Fibroblast of mammary gland (primary cell): ENCODE results near the gene CD200R1L.

Experiments used
- DNase-seq: peaks from one replicate; pipeline ENCODE4 v3.0.0-alpha.2; 2010; ENCODE audit warnings: low read depth
- H3K4me3 ChIP-seq: 2 replicates; pipeline ENCODE4 v1.5.1; 2011; ENCODE audit warnings: low read depth, mild to moderate bottlenecking, low read length, moderate library complexity; ENCODE audit not compliant: control insufficient read depth
- CTCF ChIP-seq: conservative IDR thresholded peaks from 2 replicates; pipeline ENCODE4 v1.5.1; 2011; ENCODE audit warnings: low read depth, low read length, inconsistent platforms; ENCODE audit not compliant: control insufficient read depth, insufficient read depth

CD200R1L gene

DNA sequence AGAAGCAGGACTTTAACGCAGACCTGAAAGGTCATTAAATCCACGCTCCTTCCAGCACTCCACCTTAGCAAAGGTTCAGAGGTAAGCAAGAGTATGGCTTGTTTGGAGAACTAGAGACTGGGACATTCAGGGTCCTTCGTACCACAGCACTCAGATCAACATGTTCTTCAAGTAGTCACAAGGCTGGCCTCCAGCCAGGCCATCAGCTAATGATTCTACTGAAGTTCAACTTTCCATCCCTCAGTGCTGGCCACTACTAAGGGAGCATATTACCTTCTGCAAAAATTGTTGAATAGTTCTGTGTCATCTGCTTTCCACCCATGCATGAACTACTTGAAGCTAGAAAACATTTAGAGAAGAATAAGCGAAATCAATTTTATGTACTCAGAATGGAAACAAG, 17.6 kb downstream of the CD200R1L start:
- H3K4me3 ChIP-seq = no peak overlapping the region
- no peak for TF ChIP-seq CTCF
- no peak for DNase-seq

DNA sequence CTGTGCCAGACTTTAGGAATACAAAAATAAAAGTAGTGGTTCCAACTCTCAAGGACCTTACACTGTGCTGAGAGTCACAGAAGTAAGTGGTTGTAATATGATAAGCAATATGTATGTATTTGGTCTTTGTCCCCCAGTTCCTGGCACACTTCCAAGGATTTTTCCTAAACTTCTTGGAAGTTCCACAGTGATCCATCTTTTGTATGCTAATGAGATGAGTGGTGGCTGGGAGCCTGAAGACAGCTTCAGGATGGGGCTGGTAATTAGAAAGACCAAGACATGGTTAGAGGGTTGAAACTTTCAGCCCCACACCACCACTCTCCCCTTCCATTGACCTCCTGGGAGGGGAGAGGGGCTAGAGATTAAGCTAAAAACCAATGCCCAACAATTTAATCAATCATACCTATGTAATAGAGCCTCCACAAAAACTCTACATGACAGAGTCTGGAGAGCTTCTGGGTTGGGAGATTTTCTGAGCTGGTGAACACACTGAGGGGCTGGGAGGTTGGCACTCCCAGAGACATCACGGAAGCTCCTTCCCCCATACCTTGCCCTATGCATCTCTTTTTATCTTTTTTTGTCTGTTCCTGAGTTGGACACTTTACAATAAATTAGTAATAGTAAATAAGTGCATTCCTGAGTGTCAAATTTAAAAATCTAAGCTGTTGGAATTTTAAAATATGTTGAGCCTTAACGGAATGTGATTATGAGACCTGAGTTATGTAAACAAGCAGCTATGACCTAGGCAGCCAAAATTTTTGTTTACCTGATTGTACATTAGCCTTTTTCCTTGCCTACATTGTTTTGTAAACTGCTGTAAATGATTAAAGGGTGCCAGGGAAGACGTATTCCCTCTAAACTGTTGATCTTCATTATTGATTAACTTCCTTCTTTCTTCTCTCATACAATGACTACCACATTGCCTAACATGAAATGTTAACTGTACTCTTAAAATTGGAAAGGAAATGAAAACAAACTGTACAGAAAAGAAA, 24.3 kb downstream of the CD200R1L start:
- H3K4me3 ChIP-seq = no peak overlapping the region
- TF ChIP-seq CTCF = no peak
- no peak for DNase-seq

DNA sequence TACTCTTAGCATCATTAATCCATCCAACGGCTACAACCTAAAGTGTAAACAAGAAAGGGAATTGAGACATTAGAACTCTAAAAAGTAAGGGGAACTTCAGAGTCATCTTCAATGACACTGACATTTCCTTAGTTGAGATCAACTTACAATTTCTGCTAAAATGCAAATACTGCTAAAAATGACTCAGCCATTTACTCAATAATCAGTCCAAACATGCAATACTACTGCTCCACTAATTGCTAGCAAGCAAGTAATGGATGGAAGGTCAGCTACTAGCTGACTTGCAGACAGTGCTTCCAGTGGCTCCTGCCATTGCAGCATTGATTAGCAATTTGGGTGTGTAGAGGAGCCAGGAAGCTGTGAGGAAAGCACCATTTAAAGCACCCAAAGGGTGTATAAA, 28.4 kb downstream of the CD200R1L start:
- DNase-seq = peak; percentile 80
- no peak for TF ChIP-seq CTCF

DNA sequence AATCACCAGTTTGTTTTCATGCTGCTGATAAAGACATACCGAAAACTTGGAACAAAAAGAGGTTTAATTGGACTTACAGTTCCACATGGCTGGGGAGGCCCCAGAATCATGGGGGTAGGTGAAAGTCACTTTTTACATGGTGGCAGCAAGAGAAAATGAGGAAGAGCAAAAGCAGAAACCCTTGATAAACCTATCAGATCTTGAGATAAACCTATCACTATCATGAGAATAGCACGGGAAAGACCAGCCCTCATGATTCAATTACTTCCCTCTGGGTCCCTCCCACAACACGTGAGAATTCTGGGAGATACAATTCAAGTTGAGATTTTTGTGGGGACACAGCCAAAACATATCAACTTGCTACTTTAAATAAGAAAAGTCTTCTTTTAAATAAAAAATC, 28.9 kb downstream of the CD200R1L start:
- TF ChIP-seq CTCF = no peak
- no peak for DNase-seq
- no peak overlapping the region for H3K4me3 ChIP-seq

More for the DNA sequence above, 28.4 kb downstream of the CD200R1L start:
- H3K4me3 ChIP-seq = no peak overlapping the region

GRCh38 chr3:112817271-112817670, 29.4 kb downstream of the CD200R1L start:
- no peak for TF ChIP-seq CTCF
- no peak overlapping the region for H3K4me3 ChIP-seq
- no peak for DNase-seq

DNA sequence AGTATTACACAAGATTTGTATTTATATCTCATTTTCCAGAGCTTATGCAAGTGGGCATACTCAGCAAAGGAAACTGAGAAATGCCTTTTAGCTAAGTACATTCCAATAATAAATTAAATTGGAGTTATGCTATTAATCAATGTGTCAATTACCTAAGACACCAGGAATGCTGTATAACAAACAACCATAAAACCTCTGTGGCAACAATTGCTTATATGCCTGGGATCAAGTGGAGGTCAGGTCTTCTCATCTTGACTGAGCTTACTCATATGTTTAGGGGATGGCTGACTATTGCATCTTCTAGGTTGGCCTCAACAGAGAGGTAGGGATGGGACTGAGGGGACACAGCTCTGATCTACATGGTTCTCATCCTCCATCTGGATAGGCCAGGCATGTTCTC, 30.7 kb downstream of the CD200R1L start:
- DNase-seq = peak; percentile 40
- H3K4me3 ChIP-seq = no peak overlapping the region
- no peak for TF ChIP-seq CTCF

DNA sequence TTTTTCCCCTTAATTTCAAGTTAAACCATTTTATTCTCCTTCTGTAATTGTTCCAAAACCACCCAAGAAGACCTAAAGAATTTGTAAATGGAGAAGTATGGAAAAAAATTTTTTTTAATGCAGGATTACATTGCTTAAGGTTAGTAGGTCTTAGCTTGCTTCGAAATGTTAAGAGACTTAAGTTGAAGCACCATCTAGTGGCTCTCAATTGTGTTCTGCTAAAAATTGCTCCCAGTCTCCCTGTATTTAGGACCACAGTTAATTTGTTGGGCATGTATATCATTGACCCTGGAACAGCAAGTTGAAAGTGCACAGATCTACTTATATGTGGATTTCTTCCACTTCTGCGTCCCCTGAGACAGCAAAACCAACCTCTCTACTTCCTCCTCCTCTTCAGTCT, 32.4 kb downstream of the CD200R1L start:
- DNase-seq = peak; percentile 84
- peak; percentile 66 for TF ChIP-seq CTCF

More for the DNA sequence above, 32.4 kb downstream of the CD200R1L start:
- no peak overlapping the region for H3K4me3 ChIP-seq
